Measurements from ENCODE around the gene KXD1.
A peak's percentile ranks its signal among the peaks of the same experiment; 100 is the strongest.

The KXD1 gene

GRCh38 chr19:18603958-18604819, 46.5 kb downstream of the KXD1 start:
- DNase-seq: no peak

GRCh38 chr19:18604820-18605159, 47.1 kb downstream of the KXD1 start:
- DNase-seq: no peak

- DNase-seq: no peak
Measured at GRCh38 chr19:18605196-18605545, 47.5 kb downstream of the KXD1 start.

- DNase-seq: no peak
Measured at GRCh38 chr19:18605546-18606280, 48.0 kb downstream of the KXD1 start.

- no peak for DNase-seq
Measured at GRCh38 chr19:18606281-18607225, 48.9 kb downstream of the KXD1 start, which contains the start of gene CRLF1. Gene CRLF1 (minus strand): TSS chr19:18606799. CDS start chr19:18606656, 143 bp downstream.

GRCh38 chr19:18607226-18608101, 49.8 kb downstream of the KXD1 start:
- DNase-seq: no peak

- DNase-seq: no peak
Measured at GRCh38 chr19:18608102-18608804, 50.6 kb downstream of the KXD1 start.

- no peak for DNase-seq
Measured at GRCh38 chr19:18608805-18609716, 51.4 kb downstream of the KXD1 start.

- DNase-seq: no peak
Measured at GRCh38 chr19:18609717-18610051, 52.0 kb downstream of the KXD1 start.

GRCh38 chr19:18610245-18610555, 52.5 kb downstream of the KXD1 start:
- no peak for DNase-seq

- DNase-seq: no peak
Measured at GRCh38 chr19:18610556-18611326, 53.1 kb downstream of the KXD1 start.

GRCh38 chr19:18611327-18612050, 53.8 kb downstream of the KXD1 start:
- DNase-seq: no peak

GRCh38 chr19:18612051-18612771, 54.5 kb downstream of the KXD1 start:
- no peak for DNase-seq

GRCh38 chr19:18612772-18613588, 55.3 kb downstream of the KXD1 start, which contains the start of gene TMEM59L:
Gene TMEM59L (plus strand): TSS chr19:18612870. CDS start chr19:18612959, 89 bp downstream.
- no peak for DNase-seq

GRCh38 chr19:18613589-18614234, 56.0 kb downstream of the KXD1 start:
- peak; percentile 46 for DNase-seq

- DNase-seq: no peak
Measured at GRCh38 chr19:18616023-18616422, 58.4 kb downstream of the KXD1 start.

- DNase-seq: no peak
Measured at GRCh38 chr19:18617562-18617961, 59.9 kb downstream of the KXD1 start.

Data from NCI-H1694 (cell line).